ENCODE data around the gene EIF5.
"Not testable (repeated sequence)": the region's sequence is repeated elsewhere in the genome, so short reads cannot be mapped to it uniquely, and the experiment has no call there.

The EIF5 gene

GRCh38 chr14:103332143-103332919, 1.7 kb upstream of the EIF5 start:
- no peak for DNase-seq (ENCODE audit: extremely low read depth in 1 of 2, low read depth in 1 of 2)

GRCh38 chr14:103334644-103335622, 896 bp downstream of the EIF5 start:
- DNase-seq (ENCODE audit: extremely low read depth in 1 of 2, low read depth in 1 of 2) = peak; percentile 60 to 62

- no peak for DNase-seq (ENCODE audit: extremely low read depth in 1 of 2, low read depth in 1 of 2)
Measured at GRCh38 chr14:103336191-103336590, 2.2 kb downstream of the EIF5 start.

- DNase-seq (ENCODE audit: extremely low read depth in 1 of 2, low read depth in 1 of 2) = no peak
Measured at GRCh38 chr14:103337794-103338193, 3.8 kb downstream of the EIF5 start.

GRCh38 chr14:103339561-103339960, 5.5 kb downstream of the EIF5 start:
- no peak for DNase-seq (ENCODE audit: extremely low read depth in 1 of 2, low read depth in 1 of 2)

- no peak for DNase-seq (ENCODE audit: extremely low read depth in 1 of 2, low read depth in 1 of 2)
Measured at GRCh38 chr14:103340480-103341212, 6.6 kb downstream of the EIF5 start.

GRCh38 chr14:103341250-103342129, 7.5 kb downstream of the EIF5 start:
- DNase-seq (ENCODE audit: extremely low read depth in 1 of 2, low read depth in 1 of 2) = no peak

GRCh38 chr14:103343164-103343879, 9.3 kb downstream of the EIF5 start:
- no peak for DNase-seq (ENCODE audit: extremely low read depth in 1 of 2, low read depth in 1 of 2)

GRCh38 chr14:103343905-103344797, 10.1 kb downstream of the EIF5 start:
- DNase-seq (ENCODE audit: extremely low read depth in 1 of 2, low read depth in 1 of 2) = no peak

- DNase-seq (ENCODE audit: extremely low read depth in 1 of 2, low read depth in 1 of 2) = no peak
Measured at GRCh38 chr14:103346286-103346685, 12.2 kb downstream of the EIF5 start.

GRCh38 chr14:103347091-103347815, 13.2 kb downstream of the EIF5 start:
- DNase-seq (ENCODE audit: extremely low read depth in 1 of 2, low read depth in 1 of 2) = no peak

- DNase-seq (ENCODE audit: extremely low read depth in 1 of 2, low read depth in 1 of 2) = no peak
Measured at GRCh38 chr14:103348154-103348553, 14.1 kb downstream of the EIF5 start.

GRCh38 chr14:103349982-103350381, 15.9 kb downstream of the EIF5 start:
- no peak for DNase-seq (ENCODE audit: extremely low read depth in 1 of 2, low read depth in 1 of 2)

GRCh38 chr14:103353362-103353761, 19.3 kb downstream of the EIF5 start:
- no peak for DNase-seq (ENCODE audit: extremely low read depth in 1 of 2, low read depth in 1 of 2)

- no peak for DNase-seq (ENCODE audit: extremely low read depth in 1 of 2, low read depth in 1 of 2)
Measured at GRCh38 chr14:103354141-103354540, 20.1 kb downstream of the EIF5 start.

- no peak for DNase-seq (ENCODE audit: extremely low read depth in 1 of 2, low read depth in 1 of 2)
Measured at GRCh38 chr14:103356024-103356682, 22.1 kb downstream of the EIF5 start.

- not testable (repeated sequence) for DNase-seq (ENCODE audit: extremely low read depth in 1 of 2, low read depth in 1 of 2)
Measured at GRCh38 chr14:103357552-103357951, 23.5 kb downstream of the EIF5 start.
